Gastrocnemius medialis (tissue), 4 donors: Measurements from ENCODE around the gene CYP4F22.

Source experiments
- POLR2A ChIP-seq, 2 donors: fragments of 450-650 bp; IDR thresholded peaks; one replicate each; pipeline ENCODE4 v1.6.1; 2017; ENCODE audit warnings: antibody characterized with exemption in 2 of 2, mild to moderate bottlenecking in 2 of 2, moderate library complexity in 2 of 2
- TF ChIP-seq, protein P1 (sequence below), 5 experiments: fragments of 450-650 bp in 3 of 5; fragments of 200-600 bp in 2 of 5; sonication (generic) in 2 of 5; IDR thresholded peaks in 4 of 5; conservative IDR thresholded peaks in 1 of 5; 1 replicate in 4 of 5; 2 replicates in 1 of 5; pipeline ENCODE4 v1.5.1; 2016 to 2019; ENCODE audit warnings: antibody characterized with exemption in 5 of 5, mild to moderate bottlenecking in 3 of 5, moderate library complexity in 3 of 5

DNA sequence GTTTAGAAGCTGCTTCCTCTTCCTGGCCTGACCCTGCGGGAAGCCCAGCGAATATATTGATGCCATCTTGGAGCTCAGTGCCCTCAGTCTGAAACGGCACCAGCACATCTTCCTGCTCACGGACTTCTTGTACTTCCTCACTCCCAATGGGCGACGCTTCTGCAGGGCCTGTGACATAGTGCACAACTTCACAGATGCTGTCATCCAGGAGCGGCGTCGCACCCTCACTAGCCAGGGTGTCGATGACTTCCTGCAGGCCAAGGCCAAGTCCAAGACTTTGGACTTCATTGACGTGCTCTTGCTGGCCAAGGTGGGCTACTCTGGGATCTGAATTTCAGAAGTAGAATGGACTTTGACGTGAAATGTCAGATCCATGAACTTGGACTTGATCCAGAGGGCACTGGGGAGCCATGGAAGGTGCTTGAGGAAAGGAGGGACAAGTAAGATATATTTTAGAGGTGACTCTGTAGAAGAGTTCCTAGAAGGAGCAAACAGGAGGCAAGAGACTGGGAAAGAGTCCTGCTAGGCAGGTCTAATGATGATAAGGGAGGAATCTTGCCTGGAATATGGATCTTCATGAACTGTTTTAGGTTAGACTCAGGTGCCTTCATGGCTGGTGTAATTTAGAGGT is 68.3 kb downstream of the CYP4F22 start:
- TF ChIP-seq, protein P1, sequence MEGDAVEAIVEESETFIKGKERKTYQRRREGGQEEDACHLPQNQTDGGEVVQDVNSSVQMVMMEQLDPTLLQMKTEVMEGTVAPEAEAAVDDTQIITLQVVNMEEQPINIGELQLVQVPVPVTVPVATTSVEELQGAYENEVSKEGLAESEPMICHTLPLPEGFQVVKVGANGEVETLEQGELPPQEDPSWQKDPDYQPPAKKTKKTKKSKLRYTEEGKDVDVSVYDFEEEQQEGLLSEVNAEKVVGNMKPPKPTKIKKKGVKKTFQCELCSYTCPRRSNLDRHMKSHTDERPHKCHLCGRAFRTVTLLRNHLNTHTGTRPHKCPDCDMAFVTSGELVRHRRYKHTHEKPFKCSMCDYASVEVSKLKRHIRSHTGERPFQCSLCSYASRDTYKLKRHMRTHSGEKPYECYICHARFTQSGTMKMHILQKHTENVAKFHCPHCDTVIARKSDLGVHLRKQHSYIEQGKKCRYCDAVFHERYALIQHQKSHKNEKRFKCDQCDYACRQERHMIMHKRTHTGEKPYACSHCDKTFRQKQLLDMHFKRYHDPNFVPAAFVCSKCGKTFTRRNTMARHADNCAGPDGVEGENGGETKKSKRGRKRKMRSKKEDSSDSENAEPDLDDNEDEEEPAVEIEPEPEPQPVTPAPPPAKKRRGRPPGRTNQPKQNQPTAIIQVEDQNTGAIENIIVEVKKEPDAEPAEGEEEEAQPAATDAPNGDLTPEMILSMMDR (IDR thresholded peaks at IDR 0.05 in 4 of 5, conservative IDR thresholded peaks at IDR 0.05 in 1 of 5): no peak
- no peak for TF ChIP-seq POLR2A (IDR thresholded peaks at IDR 0.05)
